GM10248 (cell line): ENCODE measurements around the gene CARD16.

Experiments
- CTCF ChIA-PET: fragments of 300-600 bp; sonication (Branson Sonifier 250); formaldehyde crosslinking; extraction: SDS; loops from one replicate; lab custom pipeline; 2021; ENCODE audit warnings: antibody characterized with exemption; lab: Yijun Ruan, JAX
- POLR2A ChIA-PET: fragments of 350-650 bp; sonication (Branson Sonifier 250); formaldehyde crosslinking; extraction: SDS; loops from one replicate; lab custom pipeline; 2020; ENCODE audit warnings: antibody characterized with exemption; lab: Yijun Ruan, JAX
- DNase-seq: peaks from one replicate; pipeline ENCODE4 v3.0.0; 2012; ENCODE audit errors: extremely low spot score
- TF ChIP-seq, protein P1 (sequence below): IDR thresholded peaks from 2 replicates; pipeline ENCODE4 v1.5.1; 2012; ENCODE audit warnings: mild to moderate bottlenecking, low read depth; ENCODE audit errors: extremely low read depth, missing control alignments, control extremely low read depth

The CARD16 gene

GRCh38 chr11:105004021-105004420 is 41.1 kb downstream of the CARD16 start:
- TF ChIP-seq, protein P1, sequence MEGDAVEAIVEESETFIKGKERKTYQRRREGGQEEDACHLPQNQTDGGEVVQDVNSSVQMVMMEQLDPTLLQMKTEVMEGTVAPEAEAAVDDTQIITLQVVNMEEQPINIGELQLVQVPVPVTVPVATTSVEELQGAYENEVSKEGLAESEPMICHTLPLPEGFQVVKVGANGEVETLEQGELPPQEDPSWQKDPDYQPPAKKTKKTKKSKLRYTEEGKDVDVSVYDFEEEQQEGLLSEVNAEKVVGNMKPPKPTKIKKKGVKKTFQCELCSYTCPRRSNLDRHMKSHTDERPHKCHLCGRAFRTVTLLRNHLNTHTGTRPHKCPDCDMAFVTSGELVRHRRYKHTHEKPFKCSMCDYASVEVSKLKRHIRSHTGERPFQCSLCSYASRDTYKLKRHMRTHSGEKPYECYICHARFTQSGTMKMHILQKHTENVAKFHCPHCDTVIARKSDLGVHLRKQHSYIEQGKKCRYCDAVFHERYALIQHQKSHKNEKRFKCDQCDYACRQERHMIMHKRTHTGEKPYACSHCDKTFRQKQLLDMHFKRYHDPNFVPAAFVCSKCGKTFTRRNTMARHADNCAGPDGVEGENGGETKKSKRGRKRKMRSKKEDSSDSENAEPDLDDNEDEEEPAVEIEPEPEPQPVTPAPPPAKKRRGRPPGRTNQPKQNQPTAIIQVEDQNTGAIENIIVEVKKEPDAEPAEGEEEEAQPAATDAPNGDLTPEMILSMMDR, result no peak
- DNase-seq, result no peak
- ChIA-PET POLR2A (no interaction called here), CTCF (no interaction called here)

- ChIA-PET CTCF (interaction anchor here (3.5 kb wide), 1 partner anchor 33 kb away, joined by 12 read pairs; the partner anchor contains the start of gene CASP4), POLR2A (interaction anchor here (0.7 kb wide), 1 partner anchor 559 kb away, joined by 3 read pairs; no protein-coding TSS in a partner anchor)
- TF ChIP-seq, protein P1, result no peak
- DNase-seq, result no peak
These were observed 42.0 kb downstream of the CARD16 start for GRCh38 chr11:105003151-105003550.

GRCh38 chr11:105000797-105001196 is 44.3 kb downstream of the CARD16 start:
- ChIA-PET CTCF (interaction anchor here (0.6 to 3.5 kb wide), 11 partner anchors 8 to 387 kb away, joined by 3 to 12 read pairs (median 3); partner anchors contain the start of genes CASP1 and CASP4), POLR2A (no interaction called here)
- TF ChIP-seq, protein P1, result peak; percentile 81
- peak; percentile 38 for DNase-seq

GRCh38 chr11:105000167-105000566 is 45.0 kb downstream of the CARD16 start:
- TF ChIP-seq, protein P1, result no peak
- no peak for DNase-seq
- POLR2A ChIA-PET, result no interaction called here
- CTCF ChIA-PET, result interaction anchor here (0.7 to 3.5 kb wide), 9 partner anchors 9 to 386 kb away, joined by 3 to 12 read pairs (median 3); partner anchors contain the start of gene CASP4

DNA sequence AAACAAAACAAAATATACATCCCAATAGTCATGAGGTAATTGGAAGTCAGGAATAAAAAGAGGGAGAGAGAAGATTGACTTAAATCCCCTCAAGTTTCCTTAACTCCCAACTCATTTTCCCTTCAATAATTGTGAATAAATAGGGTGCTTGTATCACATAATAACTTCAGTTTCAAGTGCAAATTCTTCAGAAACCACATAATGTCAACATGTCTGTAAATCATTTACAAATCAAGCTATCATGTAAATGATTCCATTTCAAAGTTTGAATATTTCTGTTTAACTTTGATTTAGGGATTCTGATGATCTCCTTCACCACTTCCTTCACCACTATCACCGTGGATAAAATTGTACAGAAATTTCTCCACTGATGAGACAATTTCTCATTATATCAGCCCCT is 45.4 kb downstream of the CARD16 start:
- ChIA-PET POLR2A (no interaction called here), CTCF (no interaction called here)
- TF ChIP-seq, protein P1, result no peak
- no peak for DNase-seq

- ChIA-PET POLR2A (no interaction called here), CTCF (interaction anchor here (1.0 kb wide), 2 partner anchors 28 to 46 kb away, joined by 3 to 4 read pairs; no protein-coding TSS in a partner anchor)
- TF ChIP-seq, protein P1, result no peak
- no peak for DNase-seq
These were observed 47.8 kb downstream of the CARD16 start for GRCh38 chr11:104997288-104997687.
